Measurements from ENCODE around the gene GIMAP1. TPM values are rescaled to one million over a fixed set of nuclear protein-coding genes. Genes with fewer than 3 reads are reported as not detected.

The GIMAP1 gene
- total and polyA plus RNA-seq, 2 of the 8 experiments (the other 6 are each of a cell fraction or from before 2014, with no cell fraction given): not detected

GRCh38 chr7:150754951-150755350, 38.5 kb downstream of the GIMAP1 start (continued):
- TF ChIP-seq SIN3A (conservative IDR thresholded peaks at IDR 0.05 in 1 of 2, IDR thresholded peaks at IDR 0.05 in 1 of 2; ENCODE audit: low read depth in 1 of 2, low read length in 2 of 2) (no peak), RNF2 (IDR thresholded peaks at IDR 0.05; ENCODE audit: borderline replicate concordance, low read depth, low read length, missing control alignments, poor library complexity, severe bottlenecking) (no peak), SIRT6 (IDR thresholded peaks at IDR 0.05; ENCODE audit: low read length) (no peak), ASH2L (IDR thresholded peaks at IDR 0.05; ENCODE audit: low read length) (no peak)

Data from H1 (cell line).